Skeletal muscle satellite cell (primary cell): ENCODE measurements around the gene PCDHAC2.
A peak's percentile ranks its signal among the peaks of the same experiment; 100 is the strongest.

Source experiments
- H3K27me3 ChIP-seq: 2 replicates; pipeline ENCODE4 v1.7.0; 2013; ENCODE audit warnings: low read length; ENCODE audit not compliant: control insufficient read depth, insufficient read depth
- H3K36me3 ChIP-seq: 2 replicates; pipeline ENCODE4 v1.7.0; 2013; ENCODE audit warnings: mild to moderate bottlenecking, control low read depth, low read length; ENCODE audit not compliant: insufficient read depth
- H3K4me1 ChIP-seq: 2 replicates; pipeline ENCODE4 v1.7.0; 2013; ENCODE audit warnings: low read length; ENCODE audit not compliant: control insufficient read depth, insufficient read depth
- H3K4me2 ChIP-seq: 2 replicates; pipeline ENCODE4 v1.7.0; 2013; ENCODE audit warnings: mild to moderate bottlenecking, low read length
- H3K4me3 ChIP-seq: 2 replicates; pipeline ENCODE4 v1.7.0; 2013; ENCODE audit warnings: low read length
- H3K9ac ChIP-seq: 2 replicates; pipeline ENCODE4 v1.7.0; 2013; ENCODE audit warnings: mild to moderate bottlenecking, low read depth, low read length, moderate library complexity
- H3K9me3 ChIP-seq: replicated peaks from 2 replicates; pipeline ENCODE4 v1.7.0; 2013; ENCODE audit warnings: mild to moderate bottlenecking, control low read depth, low read length

PCDHAC2 gene

DNA sequence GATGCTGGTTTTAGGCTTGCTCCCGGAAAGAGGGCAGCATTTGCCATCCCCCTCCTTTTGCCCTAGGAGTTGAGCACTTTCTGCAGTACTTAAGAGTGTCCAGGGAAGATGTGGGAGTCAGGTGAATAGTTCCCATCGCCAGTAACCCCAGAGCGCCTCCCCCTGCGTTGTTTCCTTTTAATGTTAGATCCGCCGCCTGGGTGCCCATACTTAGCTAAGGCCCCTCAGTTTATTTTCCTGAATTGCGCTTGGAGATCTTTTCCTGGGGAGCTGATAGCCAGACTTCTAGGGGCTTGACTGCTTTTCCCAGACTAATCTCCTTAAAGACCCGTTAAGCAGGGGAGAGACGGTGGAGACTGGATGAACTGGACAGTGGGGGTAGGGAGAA, 377 bp upstream of the PCDHAC2 start:
- peak overlapping the region; percentile 76 for H3K4me3 ChIP-seq
- peak overlapping the region; percentile 87 for H3K4me2 ChIP-seq
- H3K4me1 ChIP-seq, result peaks cover 4% of the 10 kb centered on the region
- peak overlapping the region; percentile 2 for H3K9ac ChIP-seq
- H3K27me3 ChIP-seq, result peaks cover 39% of the 10 kb centered on the region
- no peaks in the 10 kb centered on the region for H3K36me3 ChIP-seq
- no peaks in the 10 kb centered on the region for H3K9me3 ChIP-seq

DNA sequence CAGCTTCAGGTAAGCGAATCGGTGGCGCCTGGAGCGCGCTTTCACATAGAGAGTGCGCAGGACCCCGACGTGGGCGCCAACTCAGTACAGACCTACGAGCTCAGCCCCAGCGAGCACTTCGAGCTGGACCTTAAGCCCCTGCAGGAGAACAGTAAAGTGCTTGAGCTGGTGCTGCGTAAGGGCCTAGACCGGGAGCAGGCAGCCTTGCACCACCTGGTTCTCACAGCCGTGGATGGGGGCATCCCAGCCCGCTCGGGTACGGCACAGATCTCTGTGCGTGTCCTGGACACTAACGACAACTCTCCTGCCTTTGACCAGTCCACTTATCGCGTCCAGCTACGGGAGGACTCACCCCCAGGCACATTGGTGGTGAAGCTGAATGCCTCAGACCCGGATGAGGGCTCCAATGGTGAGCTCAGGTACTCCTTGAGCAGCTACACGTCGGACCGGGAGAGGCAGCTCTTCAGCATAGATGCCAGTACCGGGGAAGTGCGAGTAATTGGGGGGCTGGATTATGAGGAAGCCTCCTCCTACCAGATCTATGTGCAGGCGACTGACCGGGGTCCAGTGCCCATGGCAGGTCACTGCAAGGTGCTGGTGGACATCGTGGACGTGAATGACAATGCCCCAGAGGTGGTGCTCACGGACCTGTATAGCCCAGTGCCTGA, 1.1 kb downstream of the PCDHAC2 start:
- H3K4me1 ChIP-seq, result peaks cover 4% of the 10 kb centered on the region
- peak overlapping the region; percentile 87 for H3K4me2 ChIP-seq
- no peaks in the 10 kb centered on the region for H3K36me3 ChIP-seq
- no peak overlapping the region for H3K9ac ChIP-seq
- no peaks in the 10 kb centered on the region for H3K9me3 ChIP-seq
- no peak overlapping the region for H3K4me3 ChIP-seq
- H3K27me3 ChIP-seq, result peaks cover 39% of the 10 kb centered on the region

DNA sequence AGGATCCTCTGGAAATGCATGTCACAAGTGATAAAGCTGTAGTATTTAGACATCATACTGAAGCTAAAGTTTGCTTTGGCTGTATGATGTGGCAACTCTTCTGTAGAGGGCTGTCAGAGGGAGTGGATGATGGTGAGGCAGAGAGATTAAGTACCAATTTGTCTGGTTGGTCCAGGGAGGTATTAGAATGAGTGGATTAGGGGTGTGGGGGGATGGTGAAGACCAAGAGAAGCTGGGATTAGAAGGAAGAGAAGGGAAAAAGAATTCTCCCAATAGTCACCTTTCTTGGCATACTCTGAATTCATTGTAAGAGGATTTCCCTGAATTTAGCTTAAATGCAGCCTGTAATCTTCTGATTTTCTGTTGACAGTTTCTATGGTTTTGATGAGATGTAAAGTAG, 3.6 kb downstream of the PCDHAC2 start:
- no peaks in the 10 kb centered on the region for H3K9me3 ChIP-seq
- H3K4me1 ChIP-seq, result peaks cover 4% of the 10 kb centered on the region
- H3K36me3 ChIP-seq, result no peaks in the 10 kb centered on the region
- H3K4me2 ChIP-seq, result no peak overlapping the region
- peaks cover 29% of the 10 kb centered on the region for H3K27me3 ChIP-seq
- H3K4me3 ChIP-seq, result no peak overlapping the region
- H3K9ac ChIP-seq, result no peak overlapping the region

DNA sequence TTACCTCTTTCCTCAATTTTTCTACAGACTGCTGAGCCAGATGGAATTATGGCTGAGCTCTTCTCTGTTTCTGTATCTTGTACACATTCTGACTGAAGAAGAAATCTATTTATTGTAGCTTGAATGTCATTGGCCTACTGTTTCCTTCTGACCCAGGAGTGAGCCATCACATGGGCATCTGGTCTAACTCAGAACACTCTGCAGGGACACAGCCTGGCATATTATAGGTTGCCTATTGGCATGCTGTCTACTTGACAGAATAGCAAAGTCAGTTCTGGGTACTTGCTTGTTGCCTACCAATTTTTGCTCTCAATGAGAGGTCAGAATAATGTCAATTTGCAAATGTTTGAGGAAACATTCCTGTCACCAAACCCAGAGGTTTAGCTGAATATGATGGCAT, 7.3 kb downstream of the PCDHAC2 start:
- Histone ChIP-seq H3K4me1 (no peaks in the 10 kb centered on the region), H3K36me3 (no peaks in the 10 kb centered on the region), H3K4me3 (no peak overlapping the region), H3K27me3 (no peaks in the 10 kb centered on the region), H3K9me3 (no peaks in the 10 kb centered on the region), H3K9ac (no peak overlapping the region), H3K4me2 (no peak overlapping the region)

DNA sequence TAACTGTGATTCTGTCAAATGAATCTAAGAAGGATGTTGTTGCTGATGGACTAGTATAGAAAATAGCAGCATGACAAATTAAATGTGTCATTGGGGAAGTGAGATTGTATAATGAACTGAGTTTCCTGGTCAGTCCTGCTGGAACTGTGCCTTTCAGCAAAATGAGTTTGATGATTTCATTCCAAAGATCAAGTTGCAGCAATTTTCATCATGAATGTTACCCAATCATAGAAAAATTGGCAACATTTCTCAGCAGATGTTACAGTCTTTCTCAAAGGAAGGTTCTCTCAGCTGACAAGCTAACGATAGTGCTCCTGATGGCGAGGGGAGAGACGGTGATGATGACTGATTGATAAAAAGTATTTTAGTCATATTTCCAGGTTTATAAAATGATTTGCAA, 10.7 kb downstream of the PCDHAC2 start:
- Histone ChIP-seq H3K4me1 (no peaks in the 10 kb centered on the region), H3K4me3 (no peak overlapping the region), H3K9ac (no peak overlapping the region), H3K36me3 (no peaks in the 10 kb centered on the region), H3K4me2 (no peak overlapping the region), H3K27me3 (no peaks in the 10 kb centered on the region), H3K9me3 (no peaks in the 10 kb centered on the region)

DNA sequence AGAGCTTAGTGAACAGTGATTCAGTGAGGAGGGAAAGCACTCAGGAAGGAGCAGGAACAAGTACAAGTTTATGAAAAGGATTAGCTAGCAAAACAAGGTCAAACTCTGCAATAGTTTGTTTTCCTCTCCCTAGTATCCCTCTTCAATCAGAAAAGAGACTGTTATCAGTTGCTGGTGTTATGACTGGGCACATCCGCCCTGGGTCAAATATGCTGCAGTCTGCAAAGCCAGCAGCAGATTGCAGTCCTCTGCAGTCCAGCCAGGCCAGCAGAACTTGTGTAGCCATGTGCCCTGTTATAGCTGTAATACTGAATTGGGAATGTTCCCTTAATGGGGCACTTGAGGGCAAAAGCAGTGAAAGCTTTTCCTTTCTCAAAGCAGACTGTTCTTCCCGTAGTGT, 12.0 kb downstream of the PCDHAC2 start:
- Histone ChIP-seq H3K27me3 (no peaks in the 10 kb centered on the region), H3K9me3 (no peaks in the 10 kb centered on the region), H3K36me3 (no peaks in the 10 kb centered on the region), H3K4me2 (no peak overlapping the region), H3K4me3 (no peak overlapping the region), H3K4me1 (no peaks in the 10 kb centered on the region), H3K9ac (no peak overlapping the region)

DNA sequence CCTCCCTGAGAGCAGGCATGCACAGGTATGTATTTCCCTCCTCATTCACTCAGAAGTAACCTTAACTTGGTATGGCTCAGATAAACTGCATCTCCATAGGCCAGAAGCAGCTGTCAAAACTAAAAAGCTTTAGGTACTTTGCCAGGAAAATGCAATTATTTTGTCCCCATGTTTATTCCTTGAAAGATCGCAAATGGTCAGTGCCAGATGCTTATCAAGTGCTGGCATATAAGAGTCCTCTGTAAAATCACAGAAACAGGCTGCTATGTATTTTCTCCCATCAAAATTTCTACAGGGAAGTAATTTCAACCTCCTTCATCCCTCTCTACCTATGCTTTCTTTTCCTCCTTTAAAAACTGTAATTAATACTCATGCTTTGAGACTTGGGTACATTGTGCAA, 12.7 kb downstream of the PCDHAC2 start:
- Histone ChIP-seq H3K4me3 (no peak overlapping the region), H3K36me3 (no peaks in the 10 kb centered on the region), H3K4me2 (no peak overlapping the region), H3K4me1 (no peaks in the 10 kb centered on the region), H3K9me3 (no peaks in the 10 kb centered on the region), H3K27me3 (no peaks in the 10 kb centered on the region), H3K9ac (no peak overlapping the region)

DNA sequence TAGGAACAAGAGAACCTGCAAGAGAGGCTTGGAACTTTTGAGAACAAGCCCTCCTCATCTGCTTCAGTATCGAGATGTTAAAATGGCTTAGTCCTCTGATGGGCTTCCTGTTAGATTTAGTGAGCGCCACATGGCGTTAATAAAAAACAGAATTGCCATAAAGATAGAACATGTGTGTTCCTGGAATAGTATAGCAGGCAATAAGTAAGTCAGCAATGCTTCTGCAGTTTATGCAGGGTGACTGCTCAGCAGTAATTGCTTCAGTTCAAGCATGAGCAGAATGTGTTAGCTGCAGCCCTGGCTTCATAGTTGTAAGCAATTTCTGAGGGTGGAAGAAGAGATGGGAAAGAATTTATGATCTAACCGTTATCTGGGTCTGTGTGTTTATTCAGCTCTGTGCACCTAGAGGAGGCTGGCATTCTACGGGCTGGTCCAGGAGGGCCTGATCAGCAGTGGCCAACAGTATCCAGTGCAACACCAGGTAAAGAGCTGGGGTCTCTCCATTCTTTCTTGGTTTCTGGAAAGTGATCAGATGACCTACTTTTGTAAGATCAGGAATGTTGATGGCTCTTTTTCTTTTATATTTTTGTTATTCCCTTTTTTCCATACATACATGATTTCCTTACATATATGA, 15.9 kb downstream of the PCDHAC2 start:
- Histone ChIP-seq H3K27me3 (no peaks in the 10 kb centered on the region), H3K9me3 (no peaks in the 10 kb centered on the region), H3K4me2 (no peak overlapping the region), H3K4me3 (no peak overlapping the region), H3K4me1 (no peaks in the 10 kb centered on the region), H3K9ac (no peak overlapping the region), H3K36me3 (no peaks in the 10 kb centered on the region)

DNA sequence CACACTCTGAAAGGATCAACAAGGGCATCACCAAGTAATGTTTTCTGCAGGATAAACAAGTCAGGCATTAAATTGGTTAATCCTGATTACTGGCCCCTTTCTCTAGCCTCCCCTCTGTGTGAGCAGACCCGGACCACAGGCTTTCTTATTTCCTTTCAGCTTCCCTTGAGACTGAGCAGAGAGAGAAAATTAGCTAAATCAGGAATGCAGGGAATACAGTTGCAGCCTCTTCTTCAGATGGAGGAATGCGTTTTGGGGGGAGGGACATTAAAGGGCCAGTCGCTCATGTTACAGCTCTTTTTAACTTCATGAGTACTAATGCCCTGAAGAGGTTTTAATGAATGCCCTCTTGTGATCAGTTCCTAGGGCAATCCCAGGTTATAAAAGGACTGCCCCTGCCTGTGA, 19.8 kb downstream of the PCDHAC2 start:
- H3K9ac ChIP-seq, result no peak overlapping the region
- H3K36me3 ChIP-seq, result no peaks in the 10 kb centered on the region
- no peaks in the 10 kb centered on the region for H3K4me1 ChIP-seq
- no peak overlapping the region for H3K4me2 ChIP-seq
- no peaks in the 10 kb centered on the region for H3K27me3 ChIP-seq
- no peak overlapping the region for H3K4me3 ChIP-seq
- H3K9me3 ChIP-seq, result no peaks in the 10 kb centered on the region

DNA sequence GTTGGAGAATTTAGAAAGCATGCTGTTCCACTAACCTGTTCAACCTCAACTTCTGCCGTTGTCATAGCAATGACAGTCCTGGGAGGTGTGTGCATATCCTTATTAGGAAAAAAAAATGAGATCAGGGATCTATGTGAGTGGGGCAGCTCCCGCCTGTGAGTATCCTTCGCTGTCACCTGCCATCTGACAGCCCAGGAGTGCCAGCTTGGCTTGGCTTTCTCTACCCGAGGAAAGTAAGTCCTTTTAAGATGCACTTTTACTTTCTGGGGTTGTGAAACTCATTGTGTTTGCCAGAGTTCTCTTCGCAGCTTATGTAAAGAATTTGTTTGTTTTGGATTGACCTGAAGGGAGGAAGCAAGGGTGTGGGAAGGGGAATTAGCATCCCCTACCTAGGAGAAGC, 21.8 kb downstream of the PCDHAC2 start:
- H3K4me2 ChIP-seq, result no peak overlapping the region
- H3K9ac ChIP-seq, result no peak overlapping the region
- no peaks in the 10 kb centered on the region for H3K9me3 ChIP-seq
- no peaks in the 10 kb centered on the region for H3K27me3 ChIP-seq
- no peaks in the 10 kb centered on the region for H3K4me1 ChIP-seq
- no peaks in the 10 kb centered on the region for H3K36me3 ChIP-seq
- no peak overlapping the region for H3K4me3 ChIP-seq

DNA sequence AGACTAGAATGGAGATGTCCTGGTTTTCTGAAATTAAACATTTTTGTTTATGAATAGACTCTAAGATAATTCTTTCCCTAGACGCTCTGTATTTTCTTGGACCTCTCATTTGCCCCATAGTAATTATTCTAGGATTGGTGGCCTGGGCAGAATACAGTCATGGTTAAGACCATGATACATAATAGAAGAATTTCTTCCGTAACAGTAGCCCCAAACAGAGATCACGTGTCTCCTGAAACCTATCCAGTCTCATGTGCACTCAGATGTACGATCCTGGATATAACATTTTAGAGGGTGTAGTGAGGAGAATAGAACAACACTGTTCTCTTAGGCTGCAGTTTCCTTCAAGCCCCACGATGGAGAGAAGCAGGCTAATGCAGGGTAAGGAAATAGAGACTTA, 22.3 kb downstream of the PCDHAC2 start:
- Histone ChIP-seq H3K4me3 (no peak overlapping the region), H3K36me3 (no peaks in the 10 kb centered on the region), H3K4me2 (no peak overlapping the region), H3K4me1 (no peaks in the 10 kb centered on the region), H3K9ac (no peak overlapping the region), H3K27me3 (no peaks in the 10 kb centered on the region), H3K9me3 (no peaks in the 10 kb centered on the region)
